Thymus (tissue), 11 donors: ENCODE results near the gene MEIS1. TPM values are rescaled to one million over a fixed set of nuclear protein-coding genes. Genes with fewer than 3 reads are reported as not detected.

ENCODE experiments used
- DNase-seq, 9 donors: peaks; one replicate each; pipeline ENCODE4 v3.0.0-alpha.2; 2013; ENCODE audit warnings: low spot score in 9 of 9, low read depth in 6 of 9, missing footprints in 1 of 9
- H3K27ac ChIP-seq, 2 donors: one replicate each; pipeline ENCODE4 v1.5.1; 2013; ENCODE audit warnings: control low read depth in 1 of 2, low read depth in 1 of 2, low read length in 1 of 2, mild to moderate bottlenecking in 1 of 2, moderate library complexity in 1 of 2
- H3K27me3 ChIP-seq, 2 donors: one replicate each; pipeline ENCODE4 v1.5.1; 2013; ENCODE audit warnings: low read length in 1 of 2; ENCODE audit not compliant: control insufficient read depth in 2 of 2, insufficient read depth in 1 of 2
- H3K36me3 ChIP-seq, 2 donors: one replicate each; pipeline ENCODE4 v1.5.1; 2013; ENCODE audit warnings: low read length in 1 of 2, mild to moderate bottlenecking in 1 of 2, moderate library complexity in 1 of 2; ENCODE audit not compliant: control insufficient read depth in 2 of 2, insufficient read depth in 2 of 2
- H3K4me1 ChIP-seq, 2 donors: one replicate each; pipeline ENCODE4 v1.5.1; 2013; ENCODE audit warnings: low read length in 2 of 2; ENCODE audit not compliant: control insufficient read depth in 2 of 2, insufficient read depth in 2 of 2
- H3K4me3 ChIP-seq, 2 donors: one replicate each; pipeline ENCODE4 v1.5.1; 2013; ENCODE audit warnings: low read length in 2 of 2, control low read depth in 1 of 2, mild to moderate bottlenecking in 1 of 2
- H3K9me3 ChIP-seq, 2 donors: one replicate each; pipeline ENCODE4 v1.5.1; 2013; ENCODE audit warnings: low read length in 1 of 2, mild to moderate bottlenecking in 1 of 2; ENCODE audit not compliant: control insufficient read depth in 2 of 2, insufficient read depth in 1 of 2
- WGBS: extraction: QIAGEN DNeasy Blood & Tissue Kit; methylation state at CpG from one replicate; pipeline ENCODE4 v1.1.7; 2013; 5-methylcytosine and 5-hydroxymethylcytosine counted together
- polyA plus RNA-seq: library from polyadenylated mRNA; stranded (reverse); fragments of 200-250 nt; gene quantifications from one replicate; pipeline ENCODE4 v1.2.3, GENCODE V29; 2013
- total RNA-seq: library from RNA; stranded (reverse); fragments of 120-200 nt; gene quantifications from one replicate; pipeline ENCODE4 v1.2.4, GENCODE V29; 2013
- donor health status: healthy.

MEIS1 gene
- total and polyA plus RNA-seq, 2 donors = 9.8 to 15.5 TPM

GRCh38 chr2:66490588-66491001 is 55.7 kb downstream of the MEIS1 start:
- H3K27ac ChIP-seq = no peak overlapping the region
- H3K4me1 ChIP-seq = no peaks in the 10 kb centered on the region
- no peaks in the 10 kb centered on the region for H3K36me3 ChIP-seq
- H3K4me3 ChIP-seq = no peak overlapping the region
- WGBS = 30% methylated on average over 3 of the region's 3 CpGs
- DNase-seq = no peak
- no peaks in the 10 kb centered on the region for H3K9me3 ChIP-seq
- H3K27me3 ChIP-seq = no peaks in the 10 kb centered on the region

GRCh38 chr2:66494708-66495107 is 59.8 kb downstream of the MEIS1 start:
- H3K4me1 ChIP-seq = no peaks in the 10 kb centered on the region
- H3K4me3 ChIP-seq = no peak overlapping the region
- no peaks in the 10 kb centered on the region for H3K9me3 ChIP-seq
- DNase-seq = no peak
- no peaks in the 10 kb centered on the region for H3K36me3 ChIP-seq
- 77% methylated on average over 6 of the region's 6 CpGs for WGBS
- H3K27me3 ChIP-seq = no peaks in the 10 kb centered on the region
- H3K27ac ChIP-seq = no peak overlapping the region

GRCh38 chr2:66495788-66496640 is 61.1 kb downstream of the MEIS1 start:
- Histone ChIP-seq H3K4me1 (no peaks in the 10 kb centered on the region), H3K4me3 (no peak overlapping the region), H3K27ac (peak overlapping the region in 1 of 2 donors; percentile 3), H3K36me3 (no peaks in the 10 kb centered on the region), H3K27me3 (no peaks in the 10 kb centered on the region), H3K9me3 (no peaks in the 10 kb centered on the region)
- no peak for DNase-seq
- 87% methylated on average over 13 of the region's 13 CpGs for WGBS

- no peaks in the 10 kb centered on the region for H3K4me1 ChIP-seq
- no peaks in the 10 kb centered on the region for H3K9me3 ChIP-seq
- DNase-seq = no peak
- H3K4me3 ChIP-seq = no peak overlapping the region
- no peak overlapping the region for H3K27ac ChIP-seq
- H3K27me3 ChIP-seq = no peaks in the 10 kb centered on the region
- no peaks in the 10 kb centered on the region for H3K36me3 ChIP-seq
- WGBS = 85% methylated on average over 5 of the region's 5 CpGs
Observed at GRCh38 chr2:66496670-66497420, 61.9 kb downstream of the MEIS1 start.

- Histone ChIP-seq H3K4me1 (no peaks in the 10 kb centered on the region), H3K27ac (no peak overlapping the region), H3K27me3 (no peaks in the 10 kb centered on the region), H3K9me3 (no peaks in the 10 kb centered on the region), H3K4me3 (no peak overlapping the region), H3K36me3 (no peaks in the 10 kb centered on the region)
- WGBS = 94% methylated on average over 6 of the region's 6 CpGs
- no peak for DNase-seq
Observed at GRCh38 chr2:66497431-66498288, 62.7 kb downstream of the MEIS1 start.

GRCh38 chr2:66498289-66498975 is 63.5 kb downstream of the MEIS1 start:
- 93% methylated on average over 5 of the region's 5 CpGs for WGBS
- no peak for DNase-seq
- no peaks in the 10 kb centered on the region for H3K36me3 ChIP-seq
- H3K27me3 ChIP-seq = no peaks in the 10 kb centered on the region
- no peak overlapping the region for H3K4me3 ChIP-seq
- H3K4me1 ChIP-seq = no peaks in the 10 kb centered on the region
- no peak overlapping the region for H3K27ac ChIP-seq
- H3K9me3 ChIP-seq = no peaks in the 10 kb centered on the region

GRCh38 chr2:66501267-66501666 is 66.3 kb downstream of the MEIS1 start:
- no peaks in the 10 kb centered on the region for H3K9me3 ChIP-seq
- H3K27ac ChIP-seq = no peak overlapping the region
- no peaks in the 10 kb centered on the region for H3K27me3 ChIP-seq
- no peak for DNase-seq
- H3K4me1 ChIP-seq = no peaks in the 10 kb centered on the region
- no peaks in the 10 kb centered on the region for H3K36me3 ChIP-seq
- no peak overlapping the region for H3K4me3 ChIP-seq

- H3K27ac ChIP-seq = no peak overlapping the region
Observed at GRCh38 chr2:66506265-66506664, 71.3 kb downstream of the MEIS1 start.

More at GRCh38 chr2:66506265-66506664, 71.3 kb downstream of the MEIS1 start:
- WGBS = 96% methylated on average over 5 of the region's 5 CpGs
- Histone ChIP-seq H3K4me1 (peaks cover 0 to 11% of the 10 kb centered on the region in 2 donors), H3K9me3 (no peaks in the 10 kb centered on the region), H3K4me3 (no peak overlapping the region), H3K27me3 (no peaks in the 10 kb centered on the region), H3K36me3 (no peaks in the 10 kb centered on the region)
- DNase-seq = no peak
